ENCODE measurements around the gene LRRC56. TPM values are rescaled to one million over a fixed set of nuclear protein-coding genes. Genes with fewer than 3 reads are reported as not detected.
A peak's percentile ranks its signal among the peaks of the same experiment; 100 is the strongest.

LRRC56 gene
- total RNA-seq, 1 experiment from 2014 or later = 0.03 TPM

DNA sequence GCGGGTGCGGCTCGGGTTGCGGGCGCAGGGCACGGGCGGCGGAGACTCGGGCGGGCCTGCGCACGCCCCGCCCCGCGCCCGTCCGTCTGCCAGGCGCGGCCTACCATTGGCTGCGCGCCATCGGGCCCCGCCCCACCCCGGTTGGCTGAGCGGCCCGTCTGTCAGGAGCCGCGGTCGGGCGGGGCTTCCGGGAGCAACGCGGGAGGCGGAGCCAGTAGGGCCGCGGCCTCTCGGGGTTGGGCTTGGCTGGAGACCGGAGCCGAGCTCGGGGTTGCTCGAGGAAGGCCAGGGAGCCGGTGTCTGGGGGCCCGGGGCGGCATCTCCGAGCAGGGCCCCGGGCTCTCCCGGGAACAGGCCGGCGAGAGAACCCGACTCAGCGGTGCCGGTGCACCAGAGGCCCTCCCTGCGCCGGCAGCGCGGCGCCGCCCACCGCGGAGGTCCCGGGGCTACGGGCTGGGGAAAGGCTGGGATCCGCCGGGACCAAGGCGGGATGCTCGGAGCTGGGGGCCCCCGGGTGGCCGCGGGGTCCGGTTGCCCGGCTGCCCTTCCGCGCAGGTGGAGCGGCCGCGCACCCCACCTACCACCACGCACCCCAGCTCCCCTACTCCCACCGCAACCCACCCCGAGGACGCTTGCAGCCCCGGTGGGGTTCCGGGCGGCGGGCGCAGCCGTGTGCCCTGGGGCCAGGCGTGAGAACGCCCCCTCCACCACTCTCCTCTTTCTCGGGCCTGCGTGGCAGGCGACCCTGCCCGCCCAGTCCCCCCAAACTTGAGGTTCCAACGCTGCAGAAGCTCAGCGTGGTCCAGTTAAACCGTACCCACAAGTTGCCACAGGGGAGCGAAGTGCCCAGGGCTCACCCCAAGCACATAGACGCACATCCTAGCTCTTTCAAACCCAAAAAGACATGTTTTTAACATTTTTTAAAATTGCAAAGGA is 1.5 kb upstream of the LRRC56 start, which contains the start of gene HRAS:
Gene HRAS (minus strand): TSS at position 58 of the 936 bp plus-strand sequence.
- in situ Hi-C loops (cut with HindIII; ENCODE audit: low sequenced_read_pairs) = no loop called here
- peak; percentile 94 for DNase-seq (ENCODE audit: low spot score)

DNA sequence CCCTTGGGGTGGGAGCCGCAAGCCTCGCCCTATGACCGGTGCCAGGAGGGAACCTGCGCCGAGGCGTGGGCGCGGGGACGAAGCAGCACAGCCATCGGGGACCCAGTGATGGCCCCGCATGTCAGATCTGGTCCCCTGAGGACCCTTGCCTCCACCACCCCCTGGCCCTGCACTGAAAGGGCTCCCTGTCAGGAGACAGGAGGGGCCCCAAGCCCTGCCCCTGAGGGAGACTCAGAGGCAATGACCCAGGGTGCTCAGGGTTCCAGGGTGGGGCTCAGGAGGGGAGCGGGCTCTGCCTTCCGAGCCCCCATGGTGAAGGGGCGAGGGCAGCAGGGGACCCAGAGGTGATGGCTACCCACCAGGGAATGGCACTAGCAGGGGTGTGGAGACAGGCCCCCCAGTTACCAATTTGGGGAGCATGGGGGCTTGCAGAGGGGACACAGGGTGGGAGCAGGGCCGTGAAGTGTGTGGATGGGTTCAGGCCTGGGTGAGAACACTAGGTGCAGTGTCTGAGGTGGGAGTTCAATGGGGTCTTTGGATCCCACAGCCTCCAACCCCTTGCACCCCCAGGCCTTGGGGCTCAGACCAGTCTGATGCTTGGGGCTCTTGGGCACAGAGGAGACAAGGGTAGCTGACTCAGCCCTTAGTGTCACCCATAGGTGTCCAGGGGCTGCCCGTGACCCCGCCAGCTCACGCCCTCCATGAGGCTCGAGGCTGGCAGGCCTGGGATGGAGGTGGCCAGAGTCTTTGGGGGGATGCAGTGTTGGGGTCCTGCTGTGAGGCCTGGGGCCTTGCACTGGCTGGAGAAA is 499 bp downstream of the LRRC56 start:
- in situ Hi-C loops (cut with HindIII; ENCODE audit: low sequenced_read_pairs) = no loop called here
- DNase-seq (ENCODE audit: low spot score) = no peak

DNA sequence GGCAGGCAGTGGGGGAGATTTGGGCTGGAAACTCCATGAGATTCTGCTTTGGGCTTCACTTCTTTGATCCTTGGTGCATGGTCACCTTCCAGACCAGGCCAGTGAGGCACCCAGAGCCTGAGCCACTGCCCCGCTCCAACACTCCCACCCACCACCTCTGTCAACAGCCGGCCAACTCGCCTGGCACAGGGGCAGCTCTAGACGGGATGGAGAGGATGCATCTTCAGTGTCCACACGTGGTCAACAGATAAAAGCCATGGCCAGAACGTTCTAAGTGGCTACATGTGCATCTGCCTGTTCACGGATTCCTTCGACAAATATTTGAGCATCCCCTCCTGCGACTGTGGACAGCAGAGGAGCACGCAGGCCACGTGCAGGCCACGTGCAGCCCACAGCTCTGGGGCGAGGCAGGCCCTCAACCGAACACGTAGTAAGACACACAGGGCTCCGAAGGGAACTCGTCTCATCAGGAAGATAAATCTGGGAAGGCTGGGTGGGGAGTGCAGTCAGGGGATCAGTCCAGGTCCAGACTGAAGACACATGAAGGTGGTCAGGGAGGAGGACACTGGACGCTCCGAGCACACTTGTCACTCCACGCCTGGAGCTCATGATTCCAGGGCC is 1.2 kb downstream of the LRRC56 start:
- no peak for DNase-seq (ENCODE audit: low spot score)
- in situ Hi-C loops (cut with HindIII; ENCODE audit: low sequenced_read_pairs) = no loop called here

DNA sequence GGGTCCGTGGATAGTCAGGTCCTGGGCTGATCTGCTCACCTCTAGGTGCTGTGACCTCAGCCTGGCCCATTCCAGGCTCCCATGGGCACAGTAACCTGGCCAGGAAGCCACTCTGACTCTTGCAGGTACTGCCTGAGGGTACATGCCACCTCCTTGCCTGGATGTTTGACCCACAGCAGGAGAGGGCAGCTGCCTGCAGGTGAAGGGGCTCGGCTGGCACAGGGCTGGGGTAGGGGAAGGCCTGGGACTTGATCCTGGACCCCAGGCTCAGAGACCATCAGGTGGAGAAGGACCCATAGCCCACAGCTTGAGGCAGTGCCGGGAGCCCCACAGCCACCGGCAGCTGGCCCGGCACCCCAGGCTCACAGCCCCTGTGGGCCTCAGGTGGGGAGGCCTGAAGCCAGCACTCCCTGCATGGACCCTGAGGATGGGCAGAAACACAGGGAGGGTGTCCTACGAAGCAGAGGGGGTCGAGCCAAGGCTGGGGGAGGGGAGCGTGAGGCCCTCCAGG is 2.7 kb downstream of the LRRC56 start:
- no peak for DNase-seq (ENCODE audit: low spot score)

DNA sequence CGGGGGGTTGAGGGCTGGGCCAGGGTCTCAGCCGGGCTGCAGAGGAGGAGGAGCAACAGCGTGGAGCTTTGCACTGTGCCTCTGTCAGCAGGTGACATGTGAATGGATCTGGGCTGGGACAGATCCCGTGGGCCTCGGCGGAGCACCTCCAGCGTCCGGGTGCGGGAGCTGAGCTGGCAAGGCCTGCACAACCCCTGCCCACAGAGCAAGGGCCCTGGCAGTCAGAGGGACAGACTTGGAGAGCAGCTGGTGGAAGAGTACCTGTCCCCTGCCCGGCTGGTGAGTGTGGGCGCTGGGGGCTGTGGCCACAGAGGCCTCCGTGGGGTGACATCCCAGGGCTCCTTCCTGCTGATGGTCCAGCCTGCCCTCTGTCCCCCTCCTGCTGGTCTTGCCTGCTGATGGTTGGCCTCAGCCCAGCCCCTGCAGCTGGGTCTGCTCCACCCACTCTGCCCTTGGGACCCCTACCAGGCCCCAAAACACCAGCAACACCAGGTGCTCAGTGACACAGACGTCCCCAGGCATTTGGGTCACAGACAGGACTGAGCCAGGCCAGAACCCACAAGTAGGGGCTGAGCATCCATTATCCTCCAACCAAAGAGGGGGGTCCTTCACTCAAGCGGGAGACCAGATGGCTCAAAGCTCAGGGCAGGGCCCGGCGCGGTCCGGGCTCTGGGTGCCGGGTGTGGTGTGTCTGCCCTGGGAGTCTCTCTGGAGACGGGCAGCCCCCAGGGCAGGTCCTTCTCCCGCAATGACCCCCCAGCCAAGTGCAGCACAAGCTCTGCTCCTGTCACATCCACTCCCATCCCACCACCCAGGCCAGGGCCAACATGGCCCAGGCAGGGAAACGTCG is 3.5 kb downstream of the LRRC56 start:
- no peak for DNase-seq (ENCODE audit: low spot score)
- in situ Hi-C loops (cut with HindIII; ENCODE audit: low sequenced_read_pairs) = no loop called here

More for the DNA sequence above, 2.7 kb downstream of the LRRC56 start:
- in situ Hi-C loops (cut with HindIII; ENCODE audit: low sequenced_read_pairs) = no loop called here

DNA sequence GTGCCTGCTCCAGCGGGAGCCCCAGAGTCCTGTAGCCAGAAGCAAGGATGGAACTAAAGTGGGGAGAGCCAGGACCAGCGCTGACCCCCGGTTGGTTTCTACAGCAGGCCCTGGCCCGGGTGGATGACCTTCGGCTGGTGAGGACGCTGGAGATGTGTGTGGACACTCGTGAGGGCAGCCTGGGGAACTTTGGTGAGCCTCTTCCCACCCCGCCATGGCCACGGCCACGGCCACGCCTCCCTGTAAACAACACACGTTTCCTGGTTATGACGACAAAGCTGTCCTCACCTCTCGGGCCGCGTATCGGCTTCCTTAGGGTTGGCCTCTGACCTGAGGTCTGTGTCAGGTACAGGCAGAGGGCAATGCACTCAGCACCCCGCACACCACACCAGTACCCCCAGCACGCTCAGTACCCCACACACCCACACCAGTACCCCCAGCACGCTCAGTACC is 4.1 kb downstream of the LRRC56 start:
- in situ Hi-C loops (cut with HindIII; ENCODE audit: low sequenced_read_pairs) = no loop called here
- DNase-seq (ENCODE audit: low spot score) = no peak

DNA sequence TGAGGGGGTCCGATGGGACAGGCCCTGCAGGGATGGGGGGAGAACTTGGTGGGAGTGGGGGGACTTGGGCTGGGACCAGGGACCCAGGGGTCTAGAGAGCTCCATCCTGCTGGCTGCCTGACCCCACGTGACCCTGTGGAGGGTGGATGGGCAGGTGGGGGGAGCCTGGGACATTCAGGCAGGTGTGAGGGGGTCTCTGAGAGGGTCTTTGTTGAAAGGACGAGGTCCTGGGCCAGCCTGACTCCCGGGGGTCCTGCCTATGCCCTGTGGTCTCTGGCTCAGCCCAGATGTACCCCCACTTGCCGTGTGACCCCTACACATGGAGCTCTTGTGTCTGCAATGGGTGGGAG is 7.5 kb downstream of the LRRC56 start:
- no peak for DNase-seq (ENCODE audit: low spot score)
- in situ Hi-C loops (cut with HindIII; ENCODE audit: low sequenced_read_pairs) = no loop called here

DNA sequence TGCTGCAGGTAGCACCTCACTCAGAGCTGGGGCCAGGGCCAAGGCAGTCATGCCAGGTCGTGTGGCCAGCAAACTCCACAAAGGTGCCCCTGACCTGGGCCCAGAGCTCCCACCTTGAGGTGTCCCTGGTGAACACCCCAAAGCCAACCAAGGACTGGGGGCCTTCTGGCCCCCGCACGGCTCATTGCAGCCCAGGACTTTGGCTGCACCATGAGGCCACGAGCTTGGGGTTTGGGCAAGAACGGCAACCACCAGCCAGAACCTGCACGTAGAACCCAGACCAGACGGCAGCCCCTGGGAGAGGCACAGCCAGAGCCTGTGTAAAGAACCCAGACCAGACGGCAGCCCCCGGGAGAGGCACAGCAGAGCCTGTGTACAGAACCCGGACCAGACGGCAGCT is 7.8 kb downstream of the LRRC56 start:
- DNase-seq (ENCODE audit: low spot score) = no peak
- in situ Hi-C loops (cut with HindIII; ENCODE audit: low sequenced_read_pairs) = no loop called here

DNA sequence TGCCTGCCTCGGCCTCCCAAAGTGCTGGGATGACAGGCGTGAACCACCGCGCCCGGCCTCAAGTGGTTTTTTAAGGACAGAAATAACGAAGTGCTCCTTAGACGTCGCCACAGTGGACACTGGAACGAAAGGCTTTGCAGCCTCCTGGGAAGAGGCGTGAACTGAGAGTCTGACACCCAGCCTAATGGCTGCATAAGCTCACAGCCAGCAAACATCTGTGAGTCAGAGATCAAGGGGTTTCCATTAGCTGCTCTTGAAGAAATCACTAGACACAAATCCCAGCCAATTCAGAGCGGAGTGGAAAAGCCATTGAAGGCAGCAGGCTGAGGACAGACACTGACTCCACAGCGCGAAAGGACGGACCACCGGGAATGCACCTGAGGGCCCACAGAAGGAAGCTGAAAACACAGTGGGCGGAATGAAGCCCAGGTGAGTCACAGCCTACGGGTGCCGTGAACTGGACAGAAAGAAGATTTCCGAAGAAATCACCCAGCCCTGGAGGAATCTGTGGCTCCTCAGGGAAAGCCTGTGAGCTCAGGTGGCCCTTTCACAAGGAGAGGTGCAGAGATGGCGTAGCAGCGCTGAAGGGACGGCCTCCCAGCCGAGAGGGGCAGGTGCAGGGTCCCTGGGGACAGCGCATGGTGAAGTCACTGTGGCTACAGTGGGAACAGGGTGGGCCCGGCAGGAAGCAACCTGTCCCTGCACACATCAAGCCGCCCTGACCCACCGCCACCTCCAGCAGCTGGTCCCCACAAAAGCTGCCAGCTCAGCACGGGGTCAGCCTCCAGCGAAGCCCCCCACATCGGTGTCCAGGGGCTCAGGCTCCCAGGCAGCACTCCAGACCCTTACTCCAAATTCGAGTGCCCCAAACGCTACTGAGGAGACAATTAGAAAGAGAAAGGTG is 11.6 kb downstream of the LRRC56 start:
- DNase-seq (ENCODE audit: low spot score) = no peak
- in situ Hi-C loops (cut with HindIII; ENCODE audit: low sequenced_read_pairs) = no loop called here

DNA sequence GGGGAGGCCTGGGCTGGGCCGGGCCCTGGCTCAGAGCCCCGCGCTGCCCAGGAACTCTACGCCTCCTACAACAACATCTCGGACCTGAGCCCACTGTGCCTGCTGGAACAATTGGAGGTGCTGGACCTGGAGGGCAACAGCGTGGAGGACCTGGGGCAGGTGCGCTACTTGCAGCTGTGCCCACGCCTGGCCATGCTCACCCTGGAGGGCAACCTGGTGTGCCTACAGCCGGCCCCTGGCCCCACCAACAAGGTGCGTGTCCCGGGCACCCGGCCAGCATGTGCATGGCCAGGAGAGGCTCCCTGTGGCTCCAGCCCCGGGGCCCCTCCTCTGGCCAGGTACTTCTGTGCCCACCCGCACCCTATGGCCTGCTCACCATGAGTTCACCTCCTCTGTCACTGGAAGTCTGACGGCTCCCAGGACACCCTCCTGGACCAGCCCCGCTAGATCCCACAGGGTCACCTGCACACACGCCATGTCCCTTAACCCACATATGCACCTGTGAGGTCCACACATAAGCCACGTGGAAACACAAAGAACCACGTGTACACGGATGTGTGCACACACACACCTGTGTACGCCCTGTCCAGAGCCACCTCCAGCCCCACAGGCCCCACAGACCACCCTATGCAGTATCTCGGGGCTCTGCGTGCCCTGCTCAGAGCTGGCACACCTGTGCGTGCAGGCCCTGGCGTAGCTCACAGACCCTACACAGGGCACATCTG is 12.9 kb downstream of the LRRC56 start:
- in situ Hi-C loops (cut with HindIII; ENCODE audit: low sequenced_read_pairs) = no loop called here
- DNase-seq (ENCODE audit: low spot score) = no peak

DNA sequence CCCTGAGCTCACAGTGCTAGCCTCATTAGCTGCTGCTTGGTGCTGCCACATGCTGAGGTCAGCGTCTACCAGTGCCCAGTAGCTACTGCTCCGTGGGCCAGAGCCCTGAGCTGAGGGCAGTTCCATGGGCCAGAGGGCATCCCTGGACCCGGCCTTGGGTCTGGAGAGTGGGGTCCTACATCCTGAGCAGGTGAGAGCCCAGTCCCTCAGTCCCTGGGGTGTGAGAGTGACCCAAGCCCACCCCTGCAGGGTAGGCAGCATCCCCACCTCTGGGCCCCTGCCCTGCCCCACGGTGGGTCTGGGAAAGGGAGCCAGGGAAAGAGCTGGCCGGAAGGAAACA is 13.4 kb downstream of the LRRC56 start:
- DNase-seq (ENCODE audit: low spot score) = no peak
- in situ Hi-C loops (cut with HindIII; ENCODE audit: low sequenced_read_pairs) = no loop called here

DNA sequence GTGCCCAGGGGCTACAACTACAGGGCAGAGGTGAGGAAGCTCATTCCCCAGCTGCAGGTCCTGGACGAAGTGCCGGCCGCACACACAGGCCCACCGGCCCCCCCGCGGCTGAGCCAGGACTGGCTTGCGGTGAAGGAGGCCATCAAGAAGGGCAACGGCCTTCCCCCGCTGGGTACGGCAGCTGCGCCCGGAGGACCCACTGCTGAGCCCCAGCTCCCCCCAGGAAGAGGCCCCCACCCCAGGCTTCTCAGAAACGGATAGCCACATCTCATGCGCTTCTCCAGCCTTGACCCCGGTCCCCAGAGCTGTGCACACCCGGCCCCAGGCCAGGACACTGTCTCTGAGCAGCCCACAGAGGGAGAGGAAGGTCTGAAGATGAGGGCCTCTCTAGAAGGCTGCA is 13.8 kb downstream of the LRRC56 start:
- in situ Hi-C loops (cut with HindIII; ENCODE audit: low sequenced_read_pairs) = no loop called here
- no peak for DNase-seq (ENCODE audit: low spot score)

DNA sequence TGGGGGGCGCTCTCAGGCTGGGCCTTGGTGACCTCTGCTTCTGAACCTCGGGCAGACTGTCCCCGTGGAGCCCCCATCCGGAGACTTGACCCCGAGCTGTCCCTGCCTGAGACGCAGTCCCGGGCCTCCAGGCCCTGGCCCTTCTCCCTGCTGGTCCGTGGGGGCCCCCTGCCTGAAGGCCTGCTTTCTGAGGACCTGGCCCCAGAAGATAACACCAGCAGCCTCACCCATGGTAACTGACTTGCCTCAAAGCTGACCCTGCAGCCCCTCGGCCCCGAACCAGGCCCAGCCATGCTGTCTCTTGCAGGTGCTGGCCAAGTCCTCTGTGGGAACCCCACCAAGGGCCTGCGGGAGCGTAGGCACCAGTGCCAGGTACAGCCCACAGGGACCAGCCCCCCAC is 14.3 kb downstream of the LRRC56 start:
- in situ Hi-C loops (cut with HindIII; ENCODE audit: low sequenced_read_pairs) = no loop called here
- no peak for DNase-seq (ENCODE audit: low spot score)

DNA sequence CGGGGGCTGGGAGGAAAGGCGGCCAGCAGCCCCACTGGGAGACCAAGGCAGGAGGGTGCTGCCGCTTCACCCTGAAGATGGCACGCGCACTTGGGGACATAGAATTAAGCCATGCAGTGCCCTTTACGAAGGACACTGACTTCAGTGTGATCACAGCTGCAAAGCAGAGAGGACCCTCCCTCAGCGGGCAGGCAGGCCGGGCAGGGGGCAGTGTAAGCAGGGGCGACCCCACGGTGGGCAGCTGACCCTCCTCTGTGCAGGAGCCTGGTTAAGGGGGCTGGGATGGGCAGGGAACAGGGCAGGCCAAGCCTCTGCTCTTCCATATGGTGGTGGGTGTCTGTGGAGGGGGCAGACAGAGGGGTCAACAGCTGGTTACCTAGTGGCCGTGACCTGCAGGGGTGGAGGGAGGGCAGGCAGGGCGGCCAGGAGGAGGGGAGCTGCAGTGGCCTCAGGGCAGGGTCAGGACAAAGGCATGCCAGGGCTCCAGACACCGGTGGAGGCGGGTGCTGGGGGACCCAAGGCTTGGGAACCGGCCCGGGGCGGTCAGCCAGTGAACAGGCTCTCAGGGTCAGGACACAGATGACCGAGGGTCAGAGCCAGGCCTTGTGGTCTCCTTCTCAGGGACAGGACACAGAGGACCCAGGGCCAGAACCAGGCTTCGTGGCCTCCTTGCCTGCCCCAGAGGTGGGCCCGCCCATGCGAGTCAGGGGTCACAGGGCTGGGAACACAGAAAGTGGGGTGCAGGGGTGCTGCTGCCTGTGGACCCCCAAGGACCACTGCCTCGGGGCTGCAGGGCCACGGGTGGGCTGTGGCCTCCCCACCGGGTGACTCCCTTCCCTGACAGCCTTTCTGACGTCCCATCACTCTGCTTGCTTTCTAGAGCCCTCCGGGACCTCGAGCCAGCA is 16.0 kb downstream of the LRRC56 start:
- DNase-seq (ENCODE audit: low spot score) = no peak
- in situ Hi-C loops (cut with HindIII; ENCODE audit: low sequenced_read_pairs) = no loop called here

DNA sequence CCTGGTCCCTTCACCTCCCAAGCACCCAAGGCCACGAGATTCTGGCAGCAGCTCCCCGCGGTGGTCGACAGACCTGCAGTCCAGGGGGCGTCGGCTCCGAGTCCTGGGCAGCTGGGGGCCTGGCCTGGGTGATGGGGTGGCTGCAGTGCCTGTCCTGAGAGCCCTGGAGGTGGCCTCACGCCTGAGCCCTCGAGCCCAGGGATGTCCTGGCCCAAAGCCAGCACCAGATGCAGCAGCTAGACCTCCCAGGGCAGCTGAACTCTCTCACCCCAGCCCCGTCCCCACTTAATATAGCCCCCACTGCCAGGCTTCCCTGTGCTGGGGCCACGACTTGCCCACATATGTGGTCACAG is 16.6 kb downstream of the LRRC56 start:
- in situ Hi-C loops (cut with HindIII; ENCODE audit: low sequenced_read_pairs) = no loop called here
- DNase-seq (ENCODE audit: low spot score) = no peak

DNA sequence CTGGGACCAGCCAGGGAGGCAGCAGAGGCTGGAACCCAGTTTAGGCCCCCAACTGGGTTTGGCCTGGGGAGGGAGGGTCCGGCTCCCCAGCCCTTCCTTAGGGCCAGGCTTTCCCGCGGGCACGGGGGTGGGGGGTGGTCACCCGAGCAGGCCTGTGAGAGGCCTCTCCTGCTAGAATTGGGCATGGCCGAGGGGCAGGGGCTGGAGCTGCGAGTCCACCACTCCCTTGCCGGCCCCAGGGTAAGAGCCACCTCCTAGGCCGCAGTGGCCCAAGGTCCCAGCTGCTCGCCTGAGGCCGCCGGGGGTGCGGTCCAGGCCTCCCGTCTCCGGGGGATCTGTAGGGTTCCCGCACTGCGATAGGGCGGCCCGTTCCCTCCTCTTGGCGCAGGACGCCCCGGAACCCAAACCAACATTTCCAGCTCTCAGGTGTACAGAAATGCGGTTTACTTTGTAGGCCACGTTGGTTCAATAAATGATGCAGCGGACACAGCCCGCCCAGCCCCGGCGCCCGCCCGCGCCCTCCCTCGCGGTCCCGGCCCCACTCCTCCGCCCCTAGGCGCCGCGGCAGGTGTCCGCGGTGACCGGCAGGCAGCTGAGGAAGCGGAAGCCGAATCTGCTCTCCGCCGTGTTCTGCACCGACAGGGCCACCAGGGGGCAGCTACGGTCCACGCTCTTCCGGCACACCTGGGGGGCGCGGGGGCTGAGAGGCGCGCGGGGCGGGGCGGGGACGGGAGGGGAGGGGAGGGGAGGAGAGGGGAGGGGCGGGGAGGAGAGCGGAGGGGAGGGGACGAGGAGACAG is 17.3 kb downstream of the LRRC56 start:
- in situ Hi-C loops (cut with HindIII; ENCODE audit: low sequenced_read_pairs) = no loop called here
- DNase-seq (ENCODE audit: low spot score) = peak; percentile 76
